Tibial nerve (tissue), 4 donors: ENCODE results near the gene INF2.

Experiments used
- CTCF ChIP-seq, 5 experiments: fragments of 200-600 bp in 3 of 5; fragments of 450-650 bp in 2 of 5; sonication (generic) in 3 of 5; IDR thresholded peaks; one replicate each; pipeline ENCODE4 v1.5.1; 2016 to 2019; ENCODE audit warnings: antibody characterized with exemption in 5 of 5, mild to moderate bottlenecking in 3 of 5, moderate library complexity in 2 of 5
- EP300 ChIP-seq, 2 donors: sonication (generic); formaldehyde crosslinking; IDR thresholded peaks; one replicate each; pipeline ENCODE4 v1.6.1; 2017; ENCODE audit warnings: antibody characterized with exemption in 2 of 2, mild to moderate bottlenecking in 1 of 2

GRCh38 chr14:104692261-104692938, 3.0 kb downstream of the INF2 start:
- TF ChIP-seq CTCF (IDR thresholded peaks at IDR 0.05), result no peak
- no peak for TF ChIP-seq EP300 (IDR thresholded peaks at IDR 0.05)
